IMR-90 (cell line): ENCODE data around the gene PSMD11.

ENCODE experiments used
- CEBPB ChIP-seq: IDR thresholded peaks from 2 replicates; pipeline ENCODE4 v1.6.1; 2012; ENCODE audit warnings: low read depth, low read length, improper control_type of control experiment
- CHD1 ChIP-seq: IDR thresholded peaks from 2 replicates; pipeline ENCODE4 v1.6.1; 2012; ENCODE audit warnings: low read depth, low read length, improper control_type of control experiment
- CTCF ChIP-seq: conservative IDR thresholded peaks from 2 replicates; pipeline ENCODE4 v1.5.1; 2012; ENCODE audit warnings: mild to moderate bottlenecking, low read depth, low read length, improper control_type of control experiment
- NFE2L2 ChIP-seq: fragments of 150-350 bp; IDR thresholded peaks from 2 replicates; pipeline ENCODE4 v1.6.1; 2016; ENCODE audit warnings: low read depth, mild to moderate bottlenecking, low read length
- POLR2A ChIP-seq: IDR thresholded peaks from 2 replicates; pipeline ENCODE4 v1.6.1; 2012; ENCODE audit warnings: mild to moderate bottlenecking, low read depth, low read length
- RAD21 ChIP-seq: IDR thresholded peaks from 2 replicates; pipeline ENCODE4 v1.6.1; 2012; ENCODE audit warnings: low read length, improper control_type of control experiment
- RFX5 ChIP-seq: IDR thresholded peaks from 2 replicates; pipeline ENCODE4 v1.8.0; 2012; ENCODE audit warnings: low read depth, mild to moderate bottlenecking, low read length, moderate library complexity

DNA sequence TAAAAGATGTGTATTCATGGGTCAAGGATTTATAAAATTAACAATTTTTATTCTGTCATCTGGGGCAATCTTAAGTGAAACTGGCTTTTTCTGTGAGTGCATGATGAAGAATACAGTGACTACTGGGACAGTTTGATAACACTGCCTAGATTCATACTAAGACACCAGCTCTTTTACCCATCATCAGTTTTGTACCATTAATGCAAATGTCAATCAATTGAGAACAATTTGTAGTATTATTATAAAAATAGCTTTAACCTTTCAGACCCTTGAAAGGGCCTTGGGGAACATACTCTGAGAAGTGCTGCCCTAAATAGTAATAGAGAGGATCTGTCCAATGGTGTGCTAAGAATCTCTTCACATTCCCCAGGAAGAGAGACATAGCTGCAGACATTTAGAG, 45.4 kb upstream of the PSMD11 start:
- TF ChIP-seq CTCF, result no peak
- no peak for TF ChIP-seq POLR2A
- TF ChIP-seq RAD21, result no peak
- no peak for TF ChIP-seq CEBPB
- TF ChIP-seq RFX5, result no peak
- TF ChIP-seq CHD1, result no peak
- no peak for TF ChIP-seq NFE2L2
